ENCODE data around the gene ZNF584. TPM values are rescaled to one million over a fixed set of nuclear protein-coding genes. Genes with fewer than 3 reads are reported as not detected.

The ZNF584 gene
- total RNA-seq, 2 donors from 2014 or later, result 10.8 to 19.4 TPM

DNA sequence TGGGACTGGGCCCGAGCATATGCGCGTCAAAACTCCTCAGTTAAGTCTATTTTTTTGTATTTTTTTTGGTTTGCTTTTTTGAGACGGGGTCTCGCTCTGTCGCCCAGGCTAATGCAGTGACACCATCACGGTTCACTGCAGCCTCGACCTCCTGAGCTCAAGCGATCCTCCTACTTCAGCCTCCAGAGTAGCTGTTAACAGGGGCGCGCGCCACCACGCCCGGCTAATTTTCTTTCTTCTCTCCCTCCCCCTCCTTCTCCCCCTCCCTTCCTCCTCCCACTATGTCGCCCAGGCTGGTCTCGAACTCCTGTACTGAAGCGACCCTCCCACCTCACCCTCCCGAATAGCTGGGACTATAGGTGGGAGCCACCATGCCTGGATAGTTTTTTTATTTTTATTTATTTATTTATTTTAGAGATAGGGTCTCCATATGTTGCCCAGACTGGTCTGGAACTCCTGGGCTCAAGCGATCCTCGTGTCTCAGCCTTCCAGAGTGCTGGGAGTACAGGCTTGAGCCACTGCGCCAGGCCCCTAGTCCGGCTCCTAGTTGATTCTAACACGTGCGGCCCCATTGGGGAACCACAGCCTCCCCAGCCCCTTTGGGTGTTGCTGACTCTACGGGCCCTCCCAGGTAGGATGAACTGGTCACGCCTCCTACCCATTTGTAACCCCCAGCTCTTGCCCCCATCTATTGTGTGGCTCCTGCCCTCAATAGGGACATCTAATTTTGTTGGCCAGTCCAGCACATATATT is 26.8 kb upstream of the ZNF584 start:
- no peak for DNase-seq (ENCODE audit: low spot score)
- Histone ChIP-seq H3K4me3 (peak overlapping the region; percentile 87), H3K9me3 (no peaks in the 10 kb centered on the region), H3K27ac (peak overlapping the region; percentile 95 to 97), H3K27me3 (replicated peaks; ENCODE audit: insufficient read depth) (no peaks in the 10 kb centered on the region), H3K36me3 (no peaks in the 10 kb centered on the region), H3K4me1 (replicated peaks) (peaks cover 12% of the 10 kb centered on the region)
- no peak for TF ChIP-seq POLR2A (IDR thresholded peaks at IDR 0.05)
- no peak for TF ChIP-seq POLR2AphosphoS5 (IDR thresholded peaks at IDR 0.05)
- TF ChIP-seq, protein P1, sequence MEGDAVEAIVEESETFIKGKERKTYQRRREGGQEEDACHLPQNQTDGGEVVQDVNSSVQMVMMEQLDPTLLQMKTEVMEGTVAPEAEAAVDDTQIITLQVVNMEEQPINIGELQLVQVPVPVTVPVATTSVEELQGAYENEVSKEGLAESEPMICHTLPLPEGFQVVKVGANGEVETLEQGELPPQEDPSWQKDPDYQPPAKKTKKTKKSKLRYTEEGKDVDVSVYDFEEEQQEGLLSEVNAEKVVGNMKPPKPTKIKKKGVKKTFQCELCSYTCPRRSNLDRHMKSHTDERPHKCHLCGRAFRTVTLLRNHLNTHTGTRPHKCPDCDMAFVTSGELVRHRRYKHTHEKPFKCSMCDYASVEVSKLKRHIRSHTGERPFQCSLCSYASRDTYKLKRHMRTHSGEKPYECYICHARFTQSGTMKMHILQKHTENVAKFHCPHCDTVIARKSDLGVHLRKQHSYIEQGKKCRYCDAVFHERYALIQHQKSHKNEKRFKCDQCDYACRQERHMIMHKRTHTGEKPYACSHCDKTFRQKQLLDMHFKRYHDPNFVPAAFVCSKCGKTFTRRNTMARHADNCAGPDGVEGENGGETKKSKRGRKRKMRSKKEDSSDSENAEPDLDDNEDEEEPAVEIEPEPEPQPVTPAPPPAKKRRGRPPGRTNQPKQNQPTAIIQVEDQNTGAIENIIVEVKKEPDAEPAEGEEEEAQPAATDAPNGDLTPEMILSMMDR (IDR thresholded peaks at IDR 0.05), result no peak
- 26% methylated on average over 26 of the region's 26 CpGs for WGBS
- intact Hi-C loops (cut with DNase I), result loop anchor here (2.0 kb wide), 1 partner anchor 55 kb away; the partner anchor contains the start of gene ZSCAN22

DNA sequence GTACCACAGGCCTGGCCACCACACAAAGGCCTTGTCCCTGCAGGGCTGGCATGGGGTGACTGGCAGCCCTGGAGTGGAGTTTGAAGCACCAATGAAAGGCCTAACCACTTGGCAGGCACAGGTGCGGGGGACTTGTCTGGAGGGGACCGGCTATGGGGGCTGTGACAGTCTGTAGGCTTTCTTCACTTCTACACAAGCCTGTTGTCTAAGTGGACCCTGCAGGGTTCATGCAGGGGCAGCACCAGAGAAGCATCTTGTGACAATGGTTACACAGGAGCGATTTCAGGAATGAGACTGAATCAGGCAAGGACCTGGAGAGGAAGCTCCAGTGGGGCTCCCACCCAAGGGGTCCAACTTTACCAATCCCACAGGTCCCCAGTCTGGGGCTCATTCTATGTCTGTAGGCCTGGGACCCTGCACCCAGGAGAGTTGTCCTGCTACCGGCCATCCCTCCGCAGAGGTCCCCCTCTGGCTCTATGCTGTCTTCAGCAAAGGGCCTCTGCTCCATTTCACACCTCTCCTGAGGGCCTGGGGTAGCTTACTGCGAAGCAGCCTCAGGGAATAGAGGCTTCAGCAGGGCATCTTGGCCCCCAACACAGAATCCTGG is 25.3 kb upstream of the ZNF584 start:
- Histone ChIP-seq H3K36me3 (no peaks in the 10 kb centered on the region), H3K4me1 (replicated peaks) (peaks cover 12% of the 10 kb centered on the region), H3K27me3 (replicated peaks; ENCODE audit: insufficient read depth) (no peaks in the 10 kb centered on the region), H3K27ac (no peak overlapping the region), H3K9me3 (no peaks in the 10 kb centered on the region), H3K4me3 (no peak overlapping the region)
- intact Hi-C loops (cut with DNase I), result no loop called here
- TF ChIP-seq POLR2A (IDR thresholded peaks at IDR 0.05), result no peak
- no peak for TF ChIP-seq POLR2AphosphoS5 (IDR thresholded peaks at IDR 0.05)
- TF ChIP-seq, protein P1 (IDR thresholded peaks at IDR 0.05), result no peak
- WGBS, result 93% methylated on average over 6 of the region's 6 CpGs
- no peak for DNase-seq (ENCODE audit: low spot score)

DNA sequence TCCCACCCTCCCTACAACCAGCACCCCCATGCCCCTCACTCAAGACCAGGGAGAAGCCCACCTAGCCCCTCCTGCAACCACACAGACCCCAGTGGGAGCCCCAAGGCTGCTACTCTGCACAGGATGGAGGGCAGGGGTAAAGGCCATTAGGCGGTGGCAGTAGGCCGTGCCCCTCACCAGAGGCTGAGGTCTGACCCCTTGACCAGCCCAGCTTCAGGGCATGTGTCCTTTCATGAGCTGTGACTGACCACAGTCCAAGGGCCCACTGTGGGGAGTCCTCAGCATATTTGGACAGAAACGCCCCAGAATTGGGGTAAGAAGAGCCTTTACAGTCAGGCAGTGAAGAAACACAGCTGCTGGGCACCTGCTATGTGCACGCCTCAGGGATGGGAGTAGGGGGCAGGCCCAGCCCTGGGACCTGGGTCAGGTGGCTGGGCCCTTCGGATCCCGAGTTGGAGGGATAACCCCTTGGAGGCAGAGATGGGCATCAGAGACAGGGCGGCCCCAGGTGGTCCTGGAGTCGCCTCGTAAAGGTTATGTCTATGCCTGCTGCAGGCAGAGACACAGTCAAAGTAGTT is 23.0 kb upstream of the ZNF584 start:
- no peak for DNase-seq (ENCODE audit: low spot score)
- H3K27me3 ChIP-seq (replicated peaks; ENCODE audit: insufficient read depth), result no peaks in the 10 kb centered on the region
- 63% methylated on average over 9 of the region's 9 CpGs for WGBS
- no peaks in the 10 kb centered on the region for H3K36me3 ChIP-seq
- H3K27ac ChIP-seq, result peak overlapping the region; percentile 92 to 94
- no peak for TF ChIP-seq POLR2A (IDR thresholded peaks at IDR 0.05)
- TF ChIP-seq, protein P1 (IDR thresholded peaks at IDR 0.05), result no peak
- no peak for TF ChIP-seq POLR2AphosphoS5 (IDR thresholded peaks at IDR 0.05)
- H3K9me3 ChIP-seq, result no peaks in the 10 kb centered on the region
- intact Hi-C loops (cut with DNase I), result no loop called here
- H3K4me3 ChIP-seq, result peak overlapping the region in 1 of 2 donors; percentile 67
- H3K4me1 ChIP-seq (replicated peaks), result peaks cover 12% of the 10 kb centered on the region

DNA sequence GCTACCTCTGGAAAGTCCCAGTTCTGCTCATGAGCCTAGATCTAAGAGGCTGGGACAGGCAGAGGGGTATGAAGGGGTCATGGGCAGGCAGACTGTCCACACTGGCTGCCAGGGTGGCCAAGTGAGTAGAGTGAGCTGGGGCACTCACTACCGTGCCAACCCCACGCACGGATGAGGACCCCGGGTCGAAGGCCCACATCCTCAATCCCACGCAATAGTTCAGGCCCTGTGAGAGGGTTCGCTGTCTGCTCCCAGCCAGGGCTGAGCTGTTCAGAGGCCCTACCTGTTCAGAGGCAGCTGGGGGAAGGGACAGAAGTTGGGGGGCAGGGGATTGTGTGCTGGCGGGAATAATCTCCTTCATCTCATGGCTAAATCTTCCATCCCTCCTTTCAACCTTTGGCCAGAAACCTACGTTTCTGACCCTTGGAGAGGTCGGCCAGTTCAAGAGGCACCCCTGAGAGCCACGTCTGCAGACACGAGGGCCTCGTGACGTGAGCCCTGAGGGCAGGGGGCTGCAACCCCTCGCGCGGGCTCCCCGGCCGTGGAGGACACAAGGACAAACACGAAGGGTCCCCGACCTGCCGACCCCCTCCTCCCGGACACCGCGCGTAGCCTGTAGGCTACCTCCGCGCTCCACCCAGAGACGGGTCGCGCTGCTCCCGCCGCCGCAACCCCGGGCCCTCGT is 22.4 kb upstream of the ZNF584 start:
- Histone ChIP-seq H3K27ac (peak overlapping the region; percentile 92 to 94), H3K4me1 (replicated peaks) (peaks cover 12% of the 10 kb centered on the region), H3K9me3 (no peaks in the 10 kb centered on the region), H3K36me3 (no peaks in the 10 kb centered on the region), H3K27me3 (replicated peaks; ENCODE audit: insufficient read depth) (no peaks in the 10 kb centered on the region), H3K4me3 (peak overlapping the region; percentile 53 to 67)
- TF ChIP-seq POLR2A (IDR thresholded peaks at IDR 0.05) (no peak), POLR2AphosphoS5 (IDR thresholded peaks at IDR 0.05) (no peak)
- TF ChIP-seq, protein P1 (IDR thresholded peaks at IDR 0.05), result no peak
- 9% methylated on average over 21 of the region's 36 CpGs for WGBS
- intact Hi-C loops (cut with DNase I), result no loop called here
- no peak for DNase-seq (ENCODE audit: low spot score)
